HG03060 (cell line): ENCODE data around the gene ARHGAP27.
"Not testable (repeated sequence)": the region's sequence is repeated elsewhere in the genome, so short reads cannot be mapped to it uniquely, and the experiment has no call there.

Experiments
- ATAC-seq: cut with Tn5 transposase; IDR thresholded peaks from one replicate; pipeline ENCODE4 v1.9.1; 2021; ENCODE audit warnings: low read depth, moderate number of reproducible peaks; ENCODE audit not compliant: unreplicated experiment

Gene ARHGAP27

DNA sequence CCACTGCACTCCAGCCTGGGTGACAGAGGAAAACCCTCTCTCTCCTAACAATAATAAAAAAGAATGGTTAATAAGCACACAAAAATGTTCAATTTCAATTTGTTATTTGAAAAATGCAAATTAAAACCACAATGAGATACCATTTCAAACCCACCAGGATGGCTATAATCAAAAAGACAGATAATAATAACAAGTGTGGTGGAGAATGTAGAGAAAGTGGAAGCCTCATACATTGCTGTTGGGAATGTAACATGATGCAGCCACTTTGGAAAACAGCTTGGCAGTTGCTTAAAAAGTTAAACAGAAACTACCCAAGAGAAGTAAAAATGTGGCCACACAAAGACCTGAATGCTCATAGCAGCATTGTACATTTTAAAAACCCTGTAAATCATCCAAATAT is 64.0 kb downstream of the ARHGAP27 start:
- no peak for ATAC-seq

DNA sequence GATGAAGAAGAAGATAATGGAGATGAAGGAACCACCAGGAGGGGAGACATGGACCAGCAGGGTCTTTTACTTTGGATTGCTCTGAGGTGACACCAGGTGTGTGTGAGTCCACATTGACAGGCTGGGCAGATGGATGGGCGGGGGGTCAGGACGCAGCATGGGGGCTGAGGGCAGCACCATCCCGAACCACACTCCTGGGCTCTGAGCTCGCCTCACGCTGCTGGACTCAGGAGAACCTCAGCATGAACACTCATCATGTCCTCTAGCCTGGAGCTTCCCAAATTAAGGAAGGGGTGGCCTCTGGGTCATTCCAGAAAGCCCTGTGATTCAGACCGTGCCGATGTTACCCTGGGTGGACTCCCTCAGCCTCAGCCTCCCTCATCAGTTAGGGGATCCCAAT is 65.5 kb downstream of the ARHGAP27 start:
- ATAC-seq, result no peak

DNA sequence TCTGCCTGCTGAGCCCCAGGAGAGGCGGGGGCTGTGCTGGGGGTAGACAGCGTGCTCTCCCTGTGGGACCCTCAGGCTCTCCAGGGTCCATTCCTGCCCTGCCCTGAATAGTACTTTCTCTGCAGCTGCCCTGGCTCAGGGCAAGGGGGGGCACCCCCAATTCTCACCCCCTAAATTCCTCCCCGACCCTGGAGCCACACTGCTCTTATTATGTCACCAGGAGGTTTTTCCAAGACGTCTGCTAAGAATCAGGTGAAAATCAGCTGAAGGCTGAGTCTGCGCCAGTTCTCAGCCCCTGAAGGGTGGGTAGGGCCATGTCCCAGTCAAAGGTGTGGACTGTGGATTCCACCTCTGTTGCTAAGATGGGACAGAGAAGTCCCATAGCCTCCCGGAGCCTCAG is 66.0 kb downstream of the ARHGAP27 start:
- ATAC-seq, result no peak

DNA sequence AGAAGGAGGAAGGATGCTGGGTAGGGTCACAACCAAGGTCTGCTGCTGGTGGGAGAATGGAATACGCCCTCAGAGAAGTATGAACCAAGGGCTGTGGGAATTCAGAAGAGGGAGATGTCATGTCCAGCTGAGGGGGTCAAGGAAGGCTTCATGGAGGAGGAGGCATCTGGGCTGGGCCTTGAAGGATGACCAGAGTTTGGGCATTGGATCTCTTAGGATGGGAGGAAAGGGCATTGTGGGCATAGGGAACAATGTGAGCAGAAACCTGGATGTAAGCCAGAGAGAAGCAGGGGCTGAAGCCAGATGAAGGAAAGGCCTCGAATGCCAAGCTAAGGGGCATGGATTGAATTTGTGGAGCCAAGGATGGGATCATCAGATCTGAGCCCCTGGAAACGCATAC is 66.6 kb downstream of the ARHGAP27 start:
- ATAC-seq, result no peak

DNA sequence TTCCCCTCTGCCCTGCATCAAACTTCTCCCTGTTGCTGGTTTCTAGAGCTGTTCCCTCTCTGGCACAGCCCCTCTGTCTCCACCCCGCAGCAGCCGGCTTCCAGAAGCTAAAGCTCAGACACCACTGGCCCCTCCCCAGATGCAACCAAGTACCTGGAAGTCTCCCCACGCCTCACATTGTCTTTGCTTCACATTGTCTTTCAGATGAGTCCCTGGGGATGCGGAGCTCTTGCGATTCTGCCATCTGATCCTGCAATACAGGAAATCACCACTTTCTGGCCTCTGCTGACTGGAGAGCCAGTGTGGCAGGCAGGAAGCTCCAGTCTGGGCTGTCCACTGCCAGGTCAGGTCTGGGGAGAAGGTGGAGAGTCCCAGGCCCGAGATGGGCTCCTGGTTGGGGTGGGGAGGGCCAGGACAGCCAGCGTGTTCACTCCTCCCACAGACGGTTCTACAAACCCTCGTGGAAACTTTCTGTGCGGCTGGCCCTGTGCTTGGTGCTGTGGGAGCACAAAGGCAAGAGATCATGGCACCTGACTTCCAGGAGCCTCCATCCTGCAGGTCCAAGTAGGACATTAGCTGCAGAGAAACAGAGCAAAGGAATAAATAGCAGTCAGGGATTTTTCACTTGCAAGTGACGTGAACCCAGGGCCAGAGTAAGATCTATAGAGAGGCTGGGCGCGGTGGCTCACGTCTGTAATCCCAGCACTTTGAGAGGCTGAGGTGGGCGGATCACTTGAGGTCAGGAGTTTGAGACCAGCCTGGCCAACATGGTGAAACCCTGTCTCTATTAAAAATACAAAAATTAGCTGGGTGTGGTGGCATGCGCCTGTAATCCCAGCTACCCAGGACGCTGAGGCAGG is 67.9 kb downstream of the ARHGAP27 start:
- ATAC-seq, result no peak

DNA sequence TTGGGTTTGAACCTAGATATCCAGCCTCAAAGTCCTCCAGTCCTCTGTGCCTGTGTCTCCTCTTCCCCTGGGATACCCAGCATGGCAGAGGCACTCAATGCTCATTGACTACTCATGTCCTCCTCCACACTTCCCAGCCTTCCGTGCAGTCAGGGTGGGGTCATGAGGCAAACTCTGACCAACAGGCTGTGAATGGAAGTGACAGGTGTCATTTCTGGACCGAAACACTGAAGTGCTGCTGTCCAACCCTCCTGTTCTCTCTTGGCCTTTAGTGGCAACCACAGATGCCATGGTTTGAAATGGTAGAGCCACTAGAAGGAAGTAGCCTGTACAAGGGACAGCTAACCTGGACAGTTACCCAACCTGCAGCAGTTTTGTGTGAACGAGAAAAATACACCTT is 69.2 kb downstream of the ARHGAP27 start:
- ATAC-seq, result no peak

DNA sequence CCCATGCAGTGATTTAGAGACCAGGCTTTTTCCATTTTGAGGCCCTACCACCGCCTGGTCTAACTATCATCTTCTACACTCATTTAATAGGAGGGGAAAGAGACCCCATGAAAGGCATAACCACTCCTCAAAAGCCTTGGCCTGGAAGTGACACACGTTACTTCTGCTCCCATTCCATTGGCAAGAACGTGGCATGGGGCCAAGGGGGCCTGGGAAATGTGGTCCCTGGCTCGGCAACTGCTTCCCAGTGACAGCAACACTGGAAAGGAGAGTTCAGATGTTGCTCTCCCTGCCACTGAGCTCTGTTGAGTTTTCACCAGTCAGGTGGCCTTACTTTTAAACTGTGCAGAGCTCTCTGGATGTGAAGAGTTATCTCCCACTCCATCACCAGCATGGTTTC is 70.7 kb downstream of the ARHGAP27 start:
- no peak for ATAC-seq

DNA sequence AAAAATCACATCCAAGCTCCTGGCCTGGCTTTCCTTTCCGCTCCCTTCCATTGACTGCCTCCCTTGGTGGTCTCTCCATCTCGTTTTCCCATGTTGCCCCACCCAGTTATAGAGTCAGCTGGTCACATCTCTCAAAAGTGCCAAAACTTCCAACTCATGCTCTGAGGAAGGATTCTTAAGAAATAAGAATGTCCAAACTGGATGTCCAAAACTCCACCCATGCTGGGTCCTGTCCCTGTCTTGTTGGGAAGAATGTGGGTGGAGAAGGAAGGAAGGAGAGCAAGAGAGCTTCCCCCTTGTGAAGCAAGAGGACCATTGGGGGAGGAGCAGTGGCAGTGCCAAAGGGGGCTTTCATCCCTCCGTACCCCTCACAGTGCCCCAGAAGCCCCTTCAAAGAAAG is 71.2 kb downstream of the ARHGAP27 start:
- ATAC-seq, result no peak

DNA sequence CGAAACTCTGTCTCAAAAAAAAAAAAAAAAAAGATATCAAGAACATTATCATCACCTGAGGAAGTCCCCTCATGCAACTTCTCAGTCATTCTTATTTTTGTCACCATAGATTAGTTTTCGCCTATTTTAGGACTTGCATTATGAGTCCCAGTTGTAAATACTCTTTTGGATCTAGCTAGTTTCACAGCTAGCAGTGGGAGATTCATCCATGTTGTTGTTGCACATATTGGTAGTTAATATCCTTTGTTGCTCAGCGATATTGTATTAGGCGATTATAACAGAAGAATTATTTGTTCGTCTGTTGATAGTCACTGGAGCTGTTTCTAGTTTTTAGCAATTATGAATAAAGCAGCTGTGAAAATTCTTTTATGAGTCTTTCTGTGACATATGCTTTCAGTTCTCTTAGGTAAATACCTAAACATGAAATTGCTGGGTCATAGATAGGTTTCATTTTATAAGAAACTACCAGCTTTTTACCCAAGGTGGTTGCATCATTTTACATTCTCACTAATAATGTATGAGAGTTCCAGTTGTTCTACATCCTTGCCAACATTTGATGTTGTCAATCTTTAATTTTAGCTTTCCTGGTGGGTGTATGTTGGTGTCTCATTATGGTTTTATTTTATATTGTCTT is 75.2 kb downstream of the ARHGAP27 start:
- no peak for ATAC-seq

DNA sequence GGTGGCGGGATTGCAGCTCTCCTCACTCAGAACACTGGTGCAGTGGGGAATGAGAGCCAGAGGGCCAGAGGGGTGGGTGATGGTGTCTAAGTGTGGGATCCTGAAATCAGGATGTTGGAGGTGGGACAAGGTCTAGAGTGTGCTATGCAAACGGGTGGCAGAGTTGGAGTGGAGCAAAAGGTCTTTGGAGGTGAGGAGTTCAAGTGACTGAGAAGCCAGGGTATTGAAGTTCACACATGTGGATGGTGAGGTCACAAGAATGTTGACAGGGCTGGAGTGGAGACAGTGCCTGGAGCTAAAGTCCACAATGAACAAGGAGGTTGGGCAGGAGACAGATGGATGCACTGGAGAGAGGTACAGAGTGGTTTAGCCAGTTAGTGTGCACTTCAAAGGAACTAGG is 77.6 kb downstream of the ARHGAP27 start:
- no peak for ATAC-seq

DNA sequence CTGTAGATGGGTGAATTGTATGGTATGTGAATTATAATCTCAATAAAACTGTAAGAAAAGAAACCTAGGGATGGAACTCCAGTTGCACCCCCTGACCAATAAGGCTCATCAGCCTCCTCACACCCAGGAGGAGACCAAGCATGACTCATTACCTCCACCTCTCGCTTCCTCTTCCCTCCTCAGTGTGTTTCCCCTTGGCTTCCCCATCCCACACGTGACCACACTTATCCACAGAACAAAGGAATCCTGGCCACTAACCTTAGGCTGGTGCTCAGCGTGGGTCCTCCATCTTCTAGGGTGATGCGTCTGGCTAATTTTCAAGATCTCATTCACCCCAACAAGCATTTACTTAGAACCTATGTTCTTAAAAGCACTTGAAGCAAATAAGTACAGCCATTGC is 79.6 kb downstream of the ARHGAP27 start:
- no peak for ATAC-seq

DNA sequence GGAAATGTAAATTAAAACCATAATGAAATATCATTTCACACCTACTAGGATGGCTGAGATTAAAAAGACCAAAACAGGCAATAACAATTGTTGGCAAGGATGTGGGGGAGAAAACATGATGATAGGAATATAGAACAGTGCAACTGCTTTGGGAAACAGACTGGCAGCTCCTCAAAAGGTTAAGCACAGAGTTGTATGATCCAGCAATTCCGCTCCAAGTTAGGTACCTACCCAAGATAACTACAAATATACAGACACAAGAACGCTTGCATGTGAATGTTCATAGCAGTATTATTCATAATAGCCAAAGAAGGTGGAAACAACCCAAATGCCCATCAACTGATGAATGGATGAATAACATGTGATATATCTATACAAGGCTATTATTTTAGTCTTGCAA is 80.8 kb downstream of the ARHGAP27 start:
- ATAC-seq, result no peak

DNA sequence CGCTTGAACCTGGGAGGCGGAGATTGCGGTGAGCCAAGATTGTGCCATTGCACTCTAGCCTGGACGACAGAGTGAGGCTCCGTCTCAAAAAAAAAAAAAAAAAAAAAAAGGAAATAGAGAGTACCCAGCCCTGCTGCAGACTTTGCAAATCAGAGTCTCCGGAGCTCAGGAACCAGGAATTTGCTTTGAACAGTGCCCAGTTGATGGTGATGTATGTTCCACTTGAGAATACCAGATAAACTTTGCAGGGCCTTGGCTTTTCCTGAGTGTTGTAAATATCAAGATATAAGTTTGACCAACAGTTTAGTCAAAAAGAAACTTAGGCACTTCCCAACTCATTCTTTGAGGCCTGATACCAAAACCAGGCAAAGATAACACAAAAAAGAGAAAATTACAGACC is 85.2 kb downstream of the ARHGAP27 start:
- no peak for ATAC-seq

DNA sequence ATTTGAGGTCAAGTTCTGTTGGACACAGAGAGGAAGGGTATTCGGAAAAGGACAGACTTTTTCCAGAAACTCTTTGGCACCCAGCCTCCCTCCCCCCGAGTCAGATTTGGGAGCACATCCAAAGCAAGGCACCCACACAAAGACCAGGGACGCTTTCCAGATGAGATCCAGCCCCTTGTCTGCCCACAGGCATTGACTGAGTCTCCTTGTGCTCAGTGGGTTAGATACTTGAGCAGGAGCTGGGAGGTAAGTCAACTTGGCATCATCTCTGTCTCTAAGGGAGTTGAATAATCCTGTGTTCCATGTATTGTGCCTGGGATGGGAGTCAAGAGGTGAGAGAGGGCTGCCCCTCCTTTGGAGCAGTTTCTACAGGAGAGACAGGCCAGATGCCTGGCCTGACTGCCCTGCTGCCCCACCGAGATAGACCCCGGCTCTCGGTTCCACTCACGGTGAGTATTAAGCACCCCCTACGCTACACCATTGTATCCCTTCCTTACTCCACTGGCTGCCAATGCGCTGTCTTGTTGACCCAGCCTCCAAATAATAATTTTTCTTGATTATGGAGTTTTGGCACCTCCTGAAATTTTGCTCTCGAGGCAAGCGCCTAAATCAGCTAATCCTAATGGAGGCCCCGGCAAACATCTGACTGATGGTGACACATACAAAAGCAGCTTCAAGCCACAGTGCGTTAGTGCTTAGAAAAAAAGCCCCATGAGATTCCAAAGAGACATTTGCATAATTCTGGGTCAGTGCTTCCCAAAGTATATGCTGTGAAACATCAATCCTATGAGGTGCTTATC is 86.3 kb downstream of the ARHGAP27 start:
- ATAC-seq, result no peak

DNA sequence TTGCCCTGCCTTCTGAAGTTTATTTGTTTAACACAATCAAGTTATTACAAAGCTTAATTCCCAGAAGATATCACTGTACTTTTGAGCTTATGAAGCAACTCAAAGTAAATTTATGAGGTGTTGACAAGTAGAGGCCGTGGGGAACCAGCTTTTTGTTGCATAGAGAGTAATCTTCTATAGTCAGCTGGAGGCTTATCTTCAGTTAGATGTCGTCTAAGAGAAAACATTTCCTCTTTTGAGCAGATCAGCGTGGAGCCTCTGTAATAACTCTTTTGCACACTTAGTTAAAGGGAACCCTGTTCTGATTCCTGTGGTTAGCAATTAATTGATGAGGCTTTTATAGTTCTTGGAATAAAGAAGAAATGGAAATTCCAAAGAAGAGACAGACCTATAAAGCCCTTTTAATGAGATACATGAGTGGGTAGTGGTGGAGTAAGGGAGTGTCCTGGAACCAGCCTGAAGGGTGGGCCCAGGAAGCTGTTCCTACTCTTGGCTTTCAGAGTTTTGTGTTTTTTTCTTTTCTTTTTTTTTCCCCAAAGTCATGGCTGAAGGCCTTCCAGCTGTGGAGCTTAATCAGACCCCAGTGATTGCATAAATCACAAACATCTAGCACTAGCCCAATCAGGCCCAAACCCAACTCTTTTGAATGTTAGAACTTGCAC is 87.0 kb downstream of the ARHGAP27 start:
- ATAC-seq, result no peak

DNA sequence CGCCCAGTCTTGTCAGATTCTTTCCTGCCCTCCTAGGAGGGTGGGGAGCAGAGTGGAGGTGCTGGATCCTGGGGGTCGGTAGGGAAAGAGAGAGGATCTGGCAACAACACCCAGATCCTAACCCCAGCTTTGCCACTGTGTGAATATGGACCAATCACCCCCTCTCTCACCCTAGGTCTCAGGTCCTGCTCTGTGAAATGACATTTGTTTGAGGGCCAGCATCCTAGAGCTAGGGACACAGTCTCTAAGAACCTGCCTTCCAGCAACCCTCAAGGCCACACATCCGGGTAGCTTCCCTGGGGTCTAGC is 87.5 kb downstream of the ARHGAP27 start:
- ATAC-seq, result no peak

DNA sequence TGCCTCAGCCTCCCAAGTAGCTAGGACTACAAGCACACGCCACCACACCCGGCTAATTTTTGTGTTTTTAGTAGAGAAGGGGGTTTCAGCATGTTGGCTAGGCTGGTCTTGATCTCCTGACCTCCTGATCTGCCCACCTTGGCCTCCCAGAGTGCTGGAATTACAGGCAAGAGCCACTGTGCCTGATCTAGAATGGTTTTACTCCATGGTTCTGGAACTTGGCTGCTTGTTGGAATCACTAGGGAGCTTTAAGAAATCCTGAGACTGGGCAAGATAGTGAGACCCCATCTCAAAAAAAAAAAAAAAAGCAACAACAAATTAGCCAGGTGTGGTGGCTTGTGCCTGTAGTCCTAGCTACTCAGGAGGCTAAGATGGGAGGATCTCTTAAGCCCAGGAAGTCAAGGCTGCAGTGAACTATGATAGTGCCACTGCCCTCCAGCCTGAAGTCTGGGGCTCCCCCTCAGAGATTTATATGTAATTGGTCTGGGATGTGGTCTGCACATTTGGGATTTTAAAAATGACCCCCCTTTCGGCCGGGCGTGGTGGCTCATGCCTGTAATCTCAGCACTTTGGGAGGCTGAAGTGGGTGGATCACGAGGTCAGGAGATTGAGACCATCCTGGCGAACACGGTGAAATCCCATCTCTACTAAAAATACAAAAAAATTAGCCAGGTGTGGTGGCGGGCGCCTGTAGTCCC is 88.6 kb downstream of the ARHGAP27 start:
- not testable (repeated sequence) for ATAC-seq
